ENCODE results near the gene SULT2B1. TPM values are rescaled to one million over a fixed set of nuclear protein-coding genes. Genes with fewer than 3 reads are reported as not detected.
"Not testable (repeated sequence)": the region's sequence is repeated elsewhere in the genome, so short reads cannot be mapped to it uniquely, and the experiment has no call there.

SULT2B1 gene
- total RNA-seq, 1 experiment from 2014 or later, result not detected

- CTCF ChIA-PET, result interaction anchor here (0.7 to 1.0 kb wide), 4 partner anchors 11 to 1052 kb away, joined by 3 to 4 read pairs (median 4); no protein-coding TSS in a partner anchor
- no peak for TF ChIP-seq CTCF (IDR thresholded peaks at IDR 0.05; ENCODE audit: unreplicated experiment)
- Mint-ChIP-seq H3K9me3 (ENCODE audit: unreplicated experiment) (no peaks in the 10 kb centered on the region), H3K4me3 (ENCODE audit: unreplicated experiment) (no peak overlapping the region), H3K36me3 (ENCODE audit: insufficient read depth, unreplicated experiment) (peaks cover 11% of the 10 kb centered on the region), H3K4me1 (ENCODE audit: insufficient read depth, unreplicated experiment) (no peaks in the 10 kb centered on the region), H3K27ac (ENCODE audit: low read depth, unreplicated experiment) (no peak overlapping the region), H3K27me3 (ENCODE audit: insufficient read depth, unreplicated experiment) (no peaks in the 10 kb centered on the region)
- no TSS peak for BruUV-seq (replicated peaks)
- POLR2A ChIA-PET, result no interaction called here
- intact Hi-C loops (cut with micrococcal nuclease), result no loop called here
- DNase-seq (ENCODE audit: unreplicated experiment), result no peak
These were observed 33.8 kb upstream of the SULT2B1 start for GRCh38 chr19:48518207-48518606.

DNA sequence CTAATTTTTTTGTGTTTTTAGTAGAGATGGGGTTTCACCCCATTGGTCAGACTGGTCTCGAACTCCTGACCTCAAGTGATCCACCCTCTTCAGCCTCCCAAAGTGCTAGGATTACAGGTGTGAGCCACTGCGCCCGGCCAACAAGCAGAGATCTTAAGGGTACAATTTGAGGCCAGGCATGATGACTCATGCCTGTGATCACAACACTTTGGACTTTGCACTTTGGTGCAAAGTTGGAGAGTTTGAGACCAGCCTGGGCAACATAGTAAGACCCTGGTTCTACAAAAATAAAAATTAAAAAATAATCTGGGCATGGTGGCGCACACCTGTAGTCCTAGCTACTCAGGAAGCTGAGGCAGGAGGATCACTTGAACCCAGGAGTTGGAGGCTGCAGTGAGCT lies 32.5 kb upstream of the SULT2B1 start:
- POLR2A ChIA-PET; H3K27me3 Mint-ChIP-seq (ENCODE audit: insufficient read depth, unreplicated experiment); intact Hi-C loops (cut with micrococcal nuclease); BruUV-seq (replicated peaks); H3K4me3 Mint-ChIP-seq (ENCODE audit: unreplicated experiment); H3K27ac Mint-ChIP-seq (ENCODE audit: low read depth, unreplicated experiment); H3K9me3 Mint-ChIP-seq (ENCODE audit: unreplicated experiment); H3K4me1 Mint-ChIP-seq (ENCODE audit: insufficient read depth, unreplicated experiment); DNase-seq (ENCODE audit: unreplicated experiment): not testable (repeated sequence)
- H3K36me3 Mint-ChIP-seq (ENCODE audit: insufficient read depth, unreplicated experiment), result peaks cover 11% of the 10 kb centered on the region
- CTCF ChIA-PET, result interaction anchor here (0.6 to 1.0 kb wide), 2 partner anchors 12 to 1982 kb away, joined by 3 read pairs; no protein-coding TSS in a partner anchor

- H3K27ac Mint-ChIP-seq (ENCODE audit: low read depth, unreplicated experiment), result no peak overlapping the region
These were observed 31.8 kb upstream of the SULT2B1 start for GRCh38 chr19:48520134-48520533.

GRCh38 chr19:48524221-48524620 lies 27.8 kb upstream of the SULT2B1 start:
- Mint-ChIP-seq H3K27me3 (ENCODE audit: insufficient read depth, unreplicated experiment) (no peaks in the 10 kb centered on the region), H3K36me3 (ENCODE audit: insufficient read depth, unreplicated experiment) (peaks cover 5% of the 10 kb centered on the region), H3K4me3 (ENCODE audit: unreplicated experiment) (no peak overlapping the region), H3K4me1 (ENCODE audit: insufficient read depth, unreplicated experiment) (no peaks in the 10 kb centered on the region), H3K27ac (ENCODE audit: low read depth, unreplicated experiment) (no peak overlapping the region), H3K9me3 (ENCODE audit: unreplicated experiment) (peaks cover 23% of the 10 kb centered on the region)
- TF ChIP-seq CTCF (IDR thresholded peaks at IDR 0.05; ENCODE audit: unreplicated experiment), result no peak
- intact Hi-C loops (cut with micrococcal nuclease), result no loop called here
- ChIA-PET POLR2A (interaction anchor here (1.1 kb wide), 1 partner anchor 10 kb away, joined by 3 read pairs; no protein-coding TSS in a partner anchor), CTCF (interaction anchor here (0.8 to 0.9 kb wide), 2 partner anchors 14 to 17 kb away, joined by 3 read pairs; no protein-coding TSS in a partner anchor)
- BruUV-seq (replicated peaks), result no TSS peak
- DNase-seq (ENCODE audit: unreplicated experiment), result no peak

More at GRCh38 chr19:48520134-48520533, 31.8 kb upstream of the SULT2B1 start:
- peaks cover 11% of the 10 kb centered on the region for H3K36me3 Mint-ChIP-seq (ENCODE audit: insufficient read depth, unreplicated experiment)
- no peak for TF ChIP-seq CTCF (IDR thresholded peaks at IDR 0.05; ENCODE audit: unreplicated experiment)
- intact Hi-C loops (cut with micrococcal nuclease), result no loop called here
- DNase-seq (ENCODE audit: unreplicated experiment), result no peak
- no TSS peak for BruUV-seq (replicated peaks)
- CTCF ChIA-PET, result interaction anchor here (0.6 kb wide), 1 partner anchor 1983 kb away, joined by 3 read pairs; no protein-coding TSS in a partner anchor
- H3K4me1 Mint-ChIP-seq (ENCODE audit: insufficient read depth, unreplicated experiment), result no peaks in the 10 kb centered on the region
- no peak overlapping the region for H3K4me3 Mint-ChIP-seq (ENCODE audit: unreplicated experiment)
- POLR2A ChIA-PET, result no interaction called here
- H3K27me3 Mint-ChIP-seq (ENCODE audit: insufficient read depth, unreplicated experiment), result no peaks in the 10 kb centered on the region
- H3K9me3 Mint-ChIP-seq (ENCODE audit: unreplicated experiment), result peaks cover 7% of the 10 kb centered on the region

Measured in MCF 10A (cell line).